ENCODE data around the gene PTPN13. TPM values are rescaled to one million over a fixed set of nuclear protein-coding genes. Genes with fewer than 3 reads are reported as not detected.

The PTPN13 gene
- total RNA-seq, 4 donors from 2014 or later = 7.9 to 13.7 (median 9.4) TPM

DNA sequence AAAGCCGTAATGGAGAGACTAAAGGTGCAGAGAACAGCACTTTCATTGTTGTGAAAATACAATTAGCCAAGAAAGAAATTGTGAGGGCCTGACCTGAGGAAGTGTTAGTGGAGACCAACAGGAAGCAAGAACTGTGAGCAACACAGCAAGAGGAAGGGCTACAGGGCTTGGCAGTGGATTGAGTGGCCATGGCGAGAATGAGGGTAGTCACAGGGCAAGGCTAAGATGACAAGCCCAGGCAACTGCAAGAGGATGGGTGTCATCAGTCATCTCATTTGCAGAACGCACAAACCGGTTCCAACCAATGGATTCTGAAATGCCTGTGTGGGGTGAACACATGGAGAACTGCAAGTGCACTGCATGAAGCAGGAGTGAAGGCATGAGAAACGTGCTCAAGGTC lies 251.5 kb downstream of the PTPN13 start:
- Histone ChIP-seq H3K4me1 (peaks cover 0 to 17% (median 6%) of the 10 kb centered on the region in 4 donors), H3K9me3 (no peaks in the 10 kb centered on the region), H3K27me3 (no peaks in the 10 kb centered on the region), H3K27ac (replicated peaks in 1 of 4) (no peak overlapping the region), H3K4me3 (no peak overlapping the region), H3K36me3 (no peaks in the 10 kb centered on the region)
- WGBS = 82% methylated on average over 5 of the region's 5 CpGs
- intact Hi-C loops (cut with DNase I) = no loop called here
- TF ChIP-seq, protein P1, sequence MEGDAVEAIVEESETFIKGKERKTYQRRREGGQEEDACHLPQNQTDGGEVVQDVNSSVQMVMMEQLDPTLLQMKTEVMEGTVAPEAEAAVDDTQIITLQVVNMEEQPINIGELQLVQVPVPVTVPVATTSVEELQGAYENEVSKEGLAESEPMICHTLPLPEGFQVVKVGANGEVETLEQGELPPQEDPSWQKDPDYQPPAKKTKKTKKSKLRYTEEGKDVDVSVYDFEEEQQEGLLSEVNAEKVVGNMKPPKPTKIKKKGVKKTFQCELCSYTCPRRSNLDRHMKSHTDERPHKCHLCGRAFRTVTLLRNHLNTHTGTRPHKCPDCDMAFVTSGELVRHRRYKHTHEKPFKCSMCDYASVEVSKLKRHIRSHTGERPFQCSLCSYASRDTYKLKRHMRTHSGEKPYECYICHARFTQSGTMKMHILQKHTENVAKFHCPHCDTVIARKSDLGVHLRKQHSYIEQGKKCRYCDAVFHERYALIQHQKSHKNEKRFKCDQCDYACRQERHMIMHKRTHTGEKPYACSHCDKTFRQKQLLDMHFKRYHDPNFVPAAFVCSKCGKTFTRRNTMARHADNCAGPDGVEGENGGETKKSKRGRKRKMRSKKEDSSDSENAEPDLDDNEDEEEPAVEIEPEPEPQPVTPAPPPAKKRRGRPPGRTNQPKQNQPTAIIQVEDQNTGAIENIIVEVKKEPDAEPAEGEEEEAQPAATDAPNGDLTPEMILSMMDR (IDR thresholded peaks at IDR 0.05) = no peak
- TF ChIP-seq EP300 (IDR thresholded peaks at IDR 0.05) = no peak
- TF ChIP-seq POLR2AphosphoS5 (IDR thresholded peaks at IDR 0.05) = no peak
- TF ChIP-seq POLR2A (IDR thresholded peaks at IDR 0.05; ENCODE audit: low read depth) = no peak
- no peak for DNase-seq (ENCODE audit: extremely low spot score)

GRCh38 chr4:86846921-86847320 lies 252.8 kb downstream of the PTPN13 start:
- no peaks in the 10 kb centered on the region for H3K9me3 ChIP-seq
- no peak overlapping the region for H3K27ac ChIP-seq (replicated peaks in 1 of 4)
- H3K4me1 ChIP-seq = peaks cover 0 to 17% (median 6%) of the 10 kb centered on the region in 4 donors
- H3K27me3 ChIP-seq = no peaks in the 10 kb centered on the region
- H3K4me3 ChIP-seq = peak overlapping the region in 3 of 4 donors; percentile 25 to 35 (median 30)
- DNase-seq (ENCODE audit: extremely low spot score) = no peak
- intact Hi-C loops (cut with DNase I) = no loop called here
- H3K36me3 ChIP-seq = no peaks in the 10 kb centered on the region
- TF ChIP-seq EP300 (IDR thresholded peaks at IDR 0.05) (no peak), POLR2AphosphoS5 (IDR thresholded peaks at IDR 0.05) (no peak), POLR2A (IDR thresholded peaks at IDR 0.05; ENCODE audit: low read depth) (no peak)
- TF ChIP-seq, protein P1 (IDR thresholded peaks at IDR 0.05) = no peak

- H3K9me3 ChIP-seq = no peaks in the 10 kb centered on the region
- 76% methylated on average over 4 of the region's 4 CpGs for WGBS
- DNase-seq (ENCODE audit: extremely low spot score) = no peak
- no peaks in the 10 kb centered on the region for H3K27me3 ChIP-seq
- intact Hi-C loops (cut with DNase I) = no loop called here
- no peaks in the 10 kb centered on the region for H3K36me3 ChIP-seq
- TF ChIP-seq POLR2A (IDR thresholded peaks at IDR 0.05; ENCODE audit: low read depth) (no peak), EP300 (IDR thresholded peaks at IDR 0.05) (no peak), POLR2AphosphoS5 (IDR thresholded peaks at IDR 0.05) (no peak)
- TF ChIP-seq, protein P1 (IDR thresholded peaks at IDR 0.05) = no peak
- peak overlapping the region in 1 of 4 donors; percentile 63 for H3K27ac ChIP-seq (replicated peaks in 1 of 4)
- peaks cover 0 to 17% (median 6%) of the 10 kb centered on the region in 4 donors for H3K4me1 ChIP-seq
- H3K4me3 ChIP-seq = peak overlapping the region; percentile 25 to 35 (median 30)
Measured at GRCh38 chr4:86847571-86847970, 253.5 kb downstream of the PTPN13 start.

GRCh38 chr4:86848136-86848535 lies 254.0 kb downstream of the PTPN13 start:
- 52% methylated on average over 3 of the region's 7 CpGs for WGBS
- no peaks in the 10 kb centered on the region for H3K9me3 ChIP-seq
- intact Hi-C loops (cut with DNase I) = no loop called here

More at GRCh38 chr4:86848136-86848535, 254.0 kb downstream of the PTPN13 start:
- Histone ChIP-seq H3K36me3 (no peaks in the 10 kb centered on the region), H3K27ac (replicated peaks in 1 of 4) (peak overlapping the region; percentile 25 to 63 (median 32)), H3K4me1 (peaks cover 0 to 17% (median 6%) of the 10 kb centered on the region in 4 donors), H3K27me3 (no peaks in the 10 kb centered on the region), H3K4me3 (peak overlapping the region; percentile 25 to 35 (median 30))
- TF ChIP-seq, protein P1 (IDR thresholded peaks at IDR 0.05) = no peak
- no peak for TF ChIP-seq POLR2A (IDR thresholded peaks at IDR 0.05; ENCODE audit: low read depth)
- DNase-seq (ENCODE audit: extremely low spot score) = no peak

Measured in esophagus muscularis mucosa (tissue), 4 donors.